ENCODE data around the gene C2CD3.
A peak's percentile ranks its signal among the peaks of the same experiment; 100 is the strongest.

C2CD3 gene

GRCh38 chr11:74018331-74019005 is 152.3 kb downstream of the C2CD3 start:
- DNase-seq: no peak

GRCh38 chr11:74017631-74018030 is 153.2 kb downstream of the C2CD3 start:
- DNase-seq: no peak

- DNase-seq: no peak
Observed at GRCh38 chr11:74015919-74016684, 154.7 kb downstream of the C2CD3 start.

GRCh38 chr11:74014880-74015279 is 155.9 kb downstream of the C2CD3 start:
- DNase-seq: no peak

GRCh38 chr11:74013141-74013540 is 157.7 kb downstream of the C2CD3 start:
- no peak for DNase-seq

GRCh38 chr11:74012074-74012809 is 158.6 kb downstream of the C2CD3 start:
- no peak for DNase-seq

- DNase-seq: peak; percentile 71
Observed at GRCh38 chr11:74011360-74012073, 159.3 kb downstream of the C2CD3 start.

GRCh38 chr11:74010306-74011300 is 160.2 kb downstream of the C2CD3 start:
- DNase-seq: no peak

GRCh38 chr11:74009675-74010305 is 161.0 kb downstream of the C2CD3 start:
- DNase-seq: peak; percentile 37

GRCh38 chr11:74009230-74009547 is 161.6 kb downstream of the C2CD3 start:
- no peak for DNase-seq

GRCh38 chr11:74008373-74009229 is 162.2 kb downstream of the C2CD3 start, which contains the start of gene UCP3:
Gene UCP3, minus strand, starts transcription at chr11:74009085. Its CDS starts 2,043 bp downstream, at chr11:74007042.
- no peak for DNase-seq

GRCh38 chr11:74007691-74008372 is 163.0 kb downstream of the C2CD3 start:
- DNase-seq: no peak

- no peak for DNase-seq
Observed at GRCh38 chr11:74006743-74007304, 164.0 kb downstream of the C2CD3 start.

- DNase-seq: no peak
Observed at GRCh38 chr11:74005721-74006517, 164.9 kb downstream of the C2CD3 start.

- peak; percentile 83 for DNase-seq
Observed at GRCh38 chr11:74004759-74005615, 165.8 kb downstream of the C2CD3 start.

GRCh38 chr11:74004046-74004695 is 166.6 kb downstream of the C2CD3 start:
- no peak for DNase-seq

GRCh38 chr11:74002832-74003231 is 168.0 kb downstream of the C2CD3 start:
- DNase-seq: no peak
